NT2/D1 (cell line): ENCODE data around the gene UBE2J1.

Experiments
- DNase-seq: peaks from one replicate; pipeline ENCODE4 v3.0.0-alpha.2; 2011; ENCODE audit warnings: low read depth, low spot score
- H3K27me3 ChIP-seq: 2 replicates; pipeline ENCODE4 v1.6.0; 2011; ENCODE audit warnings: mild to moderate bottlenecking; ENCODE audit not compliant: insufficient read length, insufficient read depth
- H3K36me3 ChIP-seq: 2 replicates; pipeline ENCODE4 v1.6.1; 2011; ENCODE audit warnings: mild to moderate bottlenecking, low read length, mixed read lengths; ENCODE audit not compliant: insufficient read depth, insufficient read length
- H3K4me1 ChIP-seq: 2 replicates; pipeline ENCODE4 v1.5.1; 2011; ENCODE audit not compliant: insufficient read depth, insufficient read length
- H3K4me3 ChIP-seq: 2 replicates; pipeline ENCODE4 v1.5.1; 2011; ENCODE audit warnings: low read depth; ENCODE audit not compliant: insufficient read length
- H3K9ac ChIP-seq: 2 replicates; pipeline ENCODE4 v1.6.0; 2011; ENCODE audit warnings: low read depth; ENCODE audit not compliant: insufficient read length
- H3K9me3 ChIP-seq: 2 replicates; pipeline ENCODE4 v1.5.1; 2011; ENCODE audit warnings: mild to moderate bottlenecking, low read length; ENCODE audit not compliant: insufficient read depth
- SUZ12 ChIP-seq: IDR thresholded peaks from 2 replicates; pipeline ENCODE4 v1.6.1; 2011; ENCODE audit not compliant: insufficient read length, insufficient read depth; ENCODE audit errors: extremely low read depth
- YY1 ChIP-seq: IDR thresholded peaks from 2 replicates; pipeline ENCODE4 v1.6.1; 2011; ENCODE audit not compliant: insufficient read length, insufficient read depth
- ZNF274 ChIP-seq: IDR thresholded peaks from 2 replicates; pipeline ENCODE4 v1.6.1; 2011; ENCODE audit warnings: mild to moderate bottlenecking, low read depth, low read length

The UBE2J1 gene

DNA sequence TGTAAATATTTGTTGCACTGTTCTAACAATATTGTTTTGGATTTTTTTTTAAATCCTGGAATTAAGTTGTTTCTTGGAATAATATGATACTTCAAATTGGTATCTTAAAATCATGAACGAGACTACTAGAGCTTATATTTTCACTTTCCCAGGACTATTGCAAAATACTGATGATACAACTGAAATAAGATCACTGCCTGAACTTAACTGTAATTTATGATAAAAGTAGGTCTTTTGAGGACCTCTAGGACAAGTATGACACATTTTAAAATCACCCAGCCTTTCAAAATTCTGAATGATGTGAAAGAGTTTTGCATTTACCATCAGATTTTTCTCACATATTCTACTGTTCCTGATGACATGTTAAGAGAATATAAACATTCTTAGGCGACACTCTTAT lies 8.6 kb upstream of the UBE2J1 start:
- DNase-seq, result no peak
- Histone ChIP-seq H3K27me3 (no peaks in the 10 kb centered on the region), H3K36me3 (no peaks in the 10 kb centered on the region), H3K9me3 (no peaks in the 10 kb centered on the region), H3K9ac (no peak overlapping the region), H3K4me1 (no peaks in the 10 kb centered on the region), H3K4me3 (no peak overlapping the region)
- no peak for TF ChIP-seq YY1
- no peak for TF ChIP-seq ZNF274
- no peak for TF ChIP-seq SUZ12

- no peaks in the 10 kb centered on the region for H3K9me3 ChIP-seq
- H3K36me3 ChIP-seq, result no peaks in the 10 kb centered on the region
- no peaks in the 10 kb centered on the region for H3K27me3 ChIP-seq
- H3K4me1 ChIP-seq, result no peaks in the 10 kb centered on the region
- H3K4me3 ChIP-seq, result no peak overlapping the region
- DNase-seq, result no peak
- no peak overlapping the region for H3K9ac ChIP-seq
- TF ChIP-seq YY1 (no peak), ZNF274 (no peak), SUZ12 (no peak)
These were observed 8.0 kb upstream of the UBE2J1 start for GRCh38 chr6:89360415-89360999.

- no peak for TF ChIP-seq ZNF274
- no peak for TF ChIP-seq SUZ12
- TF ChIP-seq YY1, result no peak
- no peak for DNase-seq
- Histone ChIP-seq H3K9me3 (no peaks in the 10 kb centered on the region), H3K4me3 (no peak overlapping the region), H3K9ac (no peak overlapping the region), H3K4me1 (no peaks in the 10 kb centered on the region), H3K36me3 (no peaks in the 10 kb centered on the region), H3K27me3 (no peaks in the 10 kb centered on the region)
These were observed 7.0 kb upstream of the UBE2J1 start for GRCh38 chr6:89359561-89359960.

DNA sequence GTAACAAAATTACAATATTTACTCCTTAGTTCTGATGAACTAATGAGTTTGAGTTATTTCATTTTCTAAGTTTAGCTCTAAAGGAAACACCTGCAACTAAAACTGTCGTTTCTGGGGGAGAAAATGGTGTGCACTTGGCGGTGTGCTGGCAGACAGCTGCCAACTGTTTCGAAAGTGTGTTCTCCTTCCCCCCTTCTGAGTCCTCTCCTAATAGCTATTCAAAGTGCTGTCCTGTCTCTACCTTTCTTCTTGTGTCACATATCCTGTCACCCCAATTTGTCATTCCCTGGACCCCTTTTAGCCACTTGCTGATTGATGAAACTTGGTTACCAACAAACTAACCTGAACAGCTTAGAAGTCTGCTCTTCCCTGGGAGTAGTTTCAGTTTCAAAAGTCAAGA lies 4.9 kb upstream of the UBE2J1 start:
- Histone ChIP-seq H3K4me1 (no peaks in the 10 kb centered on the region), H3K9ac (no peak overlapping the region), H3K36me3 (no peaks in the 10 kb centered on the region), H3K4me3 (no peak overlapping the region), H3K9me3 (no peaks in the 10 kb centered on the region), H3K27me3 (no peaks in the 10 kb centered on the region)
- DNase-seq, result no peak
- no peak for TF ChIP-seq ZNF274
- no peak for TF ChIP-seq YY1
- TF ChIP-seq SUZ12, result no peak

DNA sequence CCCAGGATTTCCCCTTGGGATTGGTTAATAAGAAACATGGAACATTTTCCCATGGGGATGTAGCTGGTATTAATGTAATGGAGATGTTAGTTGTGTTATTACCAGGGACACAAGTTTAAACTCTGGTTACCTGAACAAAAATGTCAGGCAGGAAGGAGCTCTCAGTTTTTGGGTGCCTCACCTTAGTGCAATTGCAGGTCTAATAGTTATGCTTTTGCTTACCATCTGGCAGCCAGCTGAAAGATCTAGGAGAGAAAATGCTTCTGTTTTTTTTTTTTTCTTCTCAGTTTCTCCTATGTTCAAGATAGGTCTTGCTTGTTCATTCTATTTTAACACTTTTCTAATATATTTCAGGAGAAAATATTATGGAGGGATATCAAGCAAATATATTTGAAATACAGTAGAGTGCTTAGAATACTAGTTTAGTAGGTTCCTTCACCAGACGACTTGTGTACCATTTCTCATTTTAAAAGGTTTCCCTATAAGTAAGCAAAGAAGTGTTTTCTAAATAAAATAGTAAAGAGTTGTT lies 4.2 kb upstream of the UBE2J1 start:
- DNase-seq, result no peak
- no peaks in the 10 kb centered on the region for H3K36me3 ChIP-seq
- H3K4me1 ChIP-seq, result no peaks in the 10 kb centered on the region
- H3K27me3 ChIP-seq, result no peaks in the 10 kb centered on the region
- TF ChIP-seq YY1 (no peak), ZNF274 (no peak), SUZ12 (no peak)
- H3K9me3 ChIP-seq, result no peaks in the 10 kb centered on the region
- no peak overlapping the region for H3K9ac ChIP-seq
- H3K4me3 ChIP-seq, result no peak overlapping the region

DNA sequence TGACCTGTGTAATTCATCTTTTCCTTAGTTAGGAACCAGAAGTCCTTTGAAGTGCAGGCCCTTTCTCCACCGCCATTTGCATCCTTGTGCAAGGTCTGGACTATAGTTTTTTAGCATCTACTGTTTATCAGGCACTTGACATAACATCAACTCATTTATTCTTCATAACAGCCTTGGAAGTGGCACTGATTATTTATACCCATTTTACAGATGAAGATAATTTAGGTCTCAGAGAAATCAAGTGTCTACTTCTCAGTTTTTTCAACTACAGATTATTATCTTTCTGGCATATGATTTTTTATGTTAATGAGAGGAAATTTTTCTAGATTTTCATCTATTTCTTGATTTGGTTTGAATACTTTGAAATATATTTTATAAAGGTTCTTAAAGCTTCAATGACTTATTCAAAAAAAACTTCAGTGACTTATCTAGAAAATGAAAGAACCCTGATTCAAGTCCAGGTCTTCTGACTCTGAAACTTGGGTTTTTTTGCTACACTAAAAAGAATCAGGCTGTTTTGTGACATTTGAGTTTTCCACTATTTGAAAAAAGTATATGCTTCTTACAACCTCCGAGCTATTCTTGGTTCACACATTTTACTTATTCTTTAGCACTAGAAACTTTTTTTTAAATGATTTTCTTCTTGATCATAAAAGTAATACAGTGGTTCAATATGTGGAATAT lies 3.1 kb upstream of the UBE2J1 start:
- Histone ChIP-seq H3K4me1 (no peaks in the 10 kb centered on the region), H3K9me3 (no peaks in the 10 kb centered on the region), H3K9ac (no peak overlapping the region), H3K36me3 (no peaks in the 10 kb centered on the region), H3K4me3 (no peak overlapping the region), H3K27me3 (no peaks in the 10 kb centered on the region)
- no peak for TF ChIP-seq SUZ12
- no peak for TF ChIP-seq YY1
- no peak for TF ChIP-seq ZNF274
- no peak for DNase-seq

DNA sequence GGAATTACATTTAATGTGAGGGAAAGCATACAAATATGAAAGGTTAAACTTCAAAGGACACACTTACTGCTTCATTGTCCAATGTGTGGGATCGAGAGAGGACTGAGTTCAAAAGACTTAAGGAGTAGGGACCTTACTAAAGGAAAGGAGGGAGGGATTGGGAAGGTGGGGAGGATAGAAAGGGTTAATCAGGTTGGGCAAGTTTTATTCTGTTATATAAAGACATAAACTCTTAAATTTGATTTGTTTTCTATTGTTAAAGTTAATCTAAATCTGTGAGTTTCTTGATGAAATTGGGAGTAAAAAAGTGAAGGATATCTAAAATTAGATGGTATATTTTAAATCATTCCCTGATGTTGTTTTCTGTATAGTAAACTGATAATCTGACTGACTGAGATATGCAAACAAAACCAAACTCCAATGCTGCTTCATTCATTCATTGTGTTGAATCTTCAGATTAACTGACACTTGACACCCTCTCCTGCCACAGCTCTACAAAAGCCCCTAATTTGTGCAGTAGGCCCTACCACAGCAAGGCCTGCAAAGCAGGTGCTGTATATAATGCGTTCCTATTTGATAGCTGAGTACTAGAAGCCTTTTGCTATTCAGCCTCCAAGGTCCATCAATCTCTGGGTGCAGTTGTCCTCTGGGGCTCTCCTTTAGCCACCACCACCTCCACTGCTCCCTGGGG lies 1.3 kb upstream of the UBE2J1 start:
- no peaks in the 10 kb centered on the region for H3K27me3 ChIP-seq
- no peak for DNase-seq
- H3K9ac ChIP-seq, result no peak overlapping the region
- H3K4me3 ChIP-seq, result no peak overlapping the region
- TF ChIP-seq YY1 (no peak), SUZ12 (no peak), ZNF274 (no peak)
- H3K4me1 ChIP-seq, result no peaks in the 10 kb centered on the region
- peaks cover 5% of the 10 kb centered on the region for H3K36me3 ChIP-seq
- no peaks in the 10 kb centered on the region for H3K9me3 ChIP-seq
